NK-92 treated with Interleukin-12 subunit alpha and Interleukin-12 subunit beta, amount 100 ng/mL, for 24 hours (cell line): ENCODE measurements around the gene DDX24.
A peak's percentile ranks its signal among the peaks of the same experiment; 100 is the strongest.

Experiments
- DNase-seq: peaks from one replicate; lab custom pipeline; 2025; lab: John Stamatoyannopoulos, UW

DDX24 gene

DNA sequence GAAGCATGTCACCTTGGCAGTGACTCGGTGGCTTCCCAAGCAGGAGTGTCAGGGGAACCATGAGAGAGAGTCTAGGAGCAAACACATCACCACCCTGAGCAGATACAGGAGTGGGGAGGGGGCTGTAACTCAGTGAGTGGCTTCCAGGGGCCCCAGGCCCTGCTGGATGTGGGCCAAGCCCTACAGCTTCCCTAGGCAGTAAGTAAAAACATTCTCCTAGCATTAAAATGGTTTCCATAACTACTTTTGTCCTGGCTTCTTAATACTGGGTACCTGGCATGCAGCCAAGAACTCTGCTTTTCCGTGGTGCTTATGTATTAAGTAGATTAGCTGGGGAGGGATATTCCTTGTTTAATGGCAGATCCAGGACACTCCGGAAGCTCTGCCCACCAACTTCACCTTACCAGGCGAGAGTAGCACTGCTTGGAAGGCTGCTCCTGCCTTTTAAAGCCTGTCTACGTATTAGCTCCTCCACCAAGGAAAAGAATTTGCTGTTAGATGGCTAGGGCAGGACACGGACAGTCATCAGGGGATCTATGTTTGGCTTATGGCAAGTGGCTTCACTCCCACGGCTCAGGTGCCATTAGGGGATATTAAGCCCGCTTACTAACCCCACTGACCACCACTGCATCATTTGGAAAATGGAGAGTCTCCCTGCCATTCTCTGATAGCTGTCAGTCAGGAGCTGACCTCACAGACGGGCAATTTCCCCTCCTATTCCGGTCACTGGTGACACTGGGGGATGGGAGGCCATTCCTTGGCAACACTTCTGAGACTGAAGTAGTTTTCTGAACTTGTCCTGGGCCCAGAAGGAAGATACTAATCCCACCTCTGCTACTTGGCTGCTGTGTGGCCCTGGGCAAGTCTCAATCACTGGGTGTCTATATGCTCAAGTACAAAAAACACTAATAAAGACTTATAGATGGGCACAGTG is 32.0 kb downstream of the DDX24 start:
- DNase-seq = no peak

DNA sequence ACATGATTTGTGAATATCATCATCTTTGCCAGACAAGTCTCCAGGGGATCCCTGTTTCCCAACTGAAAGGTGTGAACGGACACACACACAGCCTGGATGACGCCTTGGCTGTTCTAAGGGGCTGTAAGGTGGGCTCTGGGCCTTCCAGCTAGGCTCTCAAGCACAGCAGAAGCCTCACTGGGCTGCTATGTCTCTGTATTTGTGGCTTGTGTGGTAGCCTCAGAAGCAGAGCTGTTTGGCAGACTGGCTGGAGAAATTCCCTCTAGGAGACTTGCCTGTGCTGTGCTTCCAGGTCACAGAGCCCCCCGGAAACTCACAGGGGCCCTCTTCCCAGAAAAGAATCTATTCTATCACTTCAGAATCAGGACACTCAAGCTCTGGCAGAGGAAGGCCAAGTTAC is 33.4 kb downstream of the DDX24 start:
- DNase-seq = no peak

DNA sequence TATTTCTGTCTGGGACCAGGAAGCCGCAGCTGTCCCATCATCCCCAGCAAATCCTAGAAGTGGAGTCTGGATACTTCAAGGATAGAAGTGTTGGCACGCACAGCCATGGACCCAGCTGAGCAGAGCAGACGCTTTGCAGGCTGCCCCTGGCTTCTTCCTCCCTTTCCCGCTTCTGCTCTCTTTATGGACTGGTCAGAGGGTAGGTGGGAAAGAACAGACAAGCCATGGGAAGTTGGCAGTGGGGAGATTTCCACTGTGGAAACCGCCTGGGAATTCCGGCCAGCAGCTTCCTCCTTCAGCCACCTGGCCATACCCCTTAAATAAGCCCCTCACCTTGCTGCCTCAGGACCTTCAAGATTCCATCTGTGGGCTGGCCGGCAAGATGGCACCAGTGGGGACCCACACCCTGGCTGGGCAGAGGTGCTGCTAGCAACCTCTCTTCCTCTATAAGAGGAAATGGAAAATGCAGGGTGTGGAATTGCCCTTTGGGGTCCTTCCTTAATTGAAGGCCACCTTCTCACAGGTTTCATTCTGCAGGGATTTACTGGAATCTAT is 34.2 kb downstream of the DDX24 start:
- no peak for DNase-seq

DNA sequence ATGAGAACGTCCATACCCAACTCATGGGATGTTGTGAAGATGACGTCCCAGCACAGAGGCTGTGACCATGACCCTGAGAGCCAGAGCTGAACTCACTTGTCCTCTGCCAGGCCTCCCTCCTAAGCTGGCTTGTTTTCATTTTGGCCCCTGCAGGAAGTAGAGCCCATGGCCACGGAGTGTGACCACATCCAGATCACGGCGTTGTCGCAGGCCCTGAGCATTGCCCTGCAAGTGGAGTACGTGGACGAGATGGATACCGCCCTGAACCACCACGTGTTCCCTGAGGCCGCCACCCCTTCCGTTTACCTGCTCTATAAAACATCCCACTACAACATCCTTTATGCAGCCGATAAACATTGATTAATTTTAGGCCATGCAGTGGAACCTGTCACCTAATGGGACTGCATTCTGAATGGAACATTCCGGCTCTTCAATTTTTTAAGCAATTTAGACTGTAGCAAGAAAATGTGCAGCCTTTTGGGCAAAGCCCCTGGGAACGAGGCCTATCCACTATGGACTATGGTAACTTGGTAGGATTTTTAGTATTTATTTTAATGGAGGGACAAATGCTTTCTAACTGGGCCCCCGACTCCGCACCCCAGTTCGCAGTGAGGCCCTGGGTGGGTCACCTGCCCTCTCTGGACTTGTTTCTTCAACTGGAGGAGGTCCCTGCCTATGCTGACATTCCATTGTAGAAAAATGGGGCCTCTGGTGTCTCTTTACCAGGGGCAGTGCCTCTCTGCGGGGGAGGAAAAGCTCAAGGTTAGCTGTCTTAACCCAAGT is 35.2 kb downstream of the DDX24 start:
- DNase-seq = no peak

DNA sequence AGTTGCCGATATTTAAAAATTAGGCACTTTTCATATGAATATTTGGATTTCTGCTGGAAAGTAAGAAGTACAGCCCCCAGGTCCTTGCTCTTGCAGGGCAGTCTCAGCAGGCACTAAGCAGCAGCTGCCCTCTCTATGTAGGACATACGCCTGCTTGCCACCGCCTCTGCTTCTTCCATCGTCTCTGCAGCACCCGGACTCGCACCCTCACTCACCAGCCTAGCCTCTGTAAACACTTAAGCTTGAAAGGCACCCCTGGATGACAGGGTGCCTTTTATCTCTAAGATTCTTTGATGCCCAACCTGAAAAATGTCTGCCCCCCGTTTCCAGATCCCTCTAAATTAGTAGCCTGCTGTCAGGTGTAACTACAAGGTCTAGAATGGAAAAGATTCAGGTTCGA is 35.9 kb downstream of the DDX24 start:
- no peak for DNase-seq

DNA sequence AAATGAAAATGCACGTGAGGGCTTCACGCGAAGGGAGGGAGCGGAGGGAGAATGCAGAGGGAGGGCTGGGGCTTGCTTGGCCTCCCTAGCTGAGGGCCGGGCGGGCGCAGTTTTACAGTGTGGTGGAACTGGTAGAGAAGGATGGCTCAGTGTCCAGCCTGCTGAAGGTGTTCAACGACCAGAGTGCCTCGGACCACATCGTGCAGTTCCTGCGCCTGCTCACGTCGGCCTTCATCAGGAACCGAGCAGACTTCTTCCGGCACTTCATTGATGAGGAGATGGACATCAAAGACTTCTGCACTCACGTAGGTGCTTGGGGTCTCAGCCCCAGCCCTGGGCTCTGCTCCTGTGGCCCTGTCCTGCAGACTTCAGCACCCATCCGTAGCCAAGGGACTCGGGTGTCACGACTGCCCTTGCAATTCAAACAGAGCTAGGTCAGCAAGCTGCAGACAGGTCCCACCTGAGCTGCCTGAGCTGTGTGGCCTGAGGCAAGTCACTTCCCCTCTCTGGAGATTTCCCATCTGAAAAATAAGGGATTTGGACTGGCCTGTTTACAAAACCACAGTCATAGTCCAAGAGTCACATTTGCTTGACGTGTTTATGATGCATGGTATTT is 36.4 kb downstream of the DDX24 start:
- no peak for DNase-seq

DNA sequence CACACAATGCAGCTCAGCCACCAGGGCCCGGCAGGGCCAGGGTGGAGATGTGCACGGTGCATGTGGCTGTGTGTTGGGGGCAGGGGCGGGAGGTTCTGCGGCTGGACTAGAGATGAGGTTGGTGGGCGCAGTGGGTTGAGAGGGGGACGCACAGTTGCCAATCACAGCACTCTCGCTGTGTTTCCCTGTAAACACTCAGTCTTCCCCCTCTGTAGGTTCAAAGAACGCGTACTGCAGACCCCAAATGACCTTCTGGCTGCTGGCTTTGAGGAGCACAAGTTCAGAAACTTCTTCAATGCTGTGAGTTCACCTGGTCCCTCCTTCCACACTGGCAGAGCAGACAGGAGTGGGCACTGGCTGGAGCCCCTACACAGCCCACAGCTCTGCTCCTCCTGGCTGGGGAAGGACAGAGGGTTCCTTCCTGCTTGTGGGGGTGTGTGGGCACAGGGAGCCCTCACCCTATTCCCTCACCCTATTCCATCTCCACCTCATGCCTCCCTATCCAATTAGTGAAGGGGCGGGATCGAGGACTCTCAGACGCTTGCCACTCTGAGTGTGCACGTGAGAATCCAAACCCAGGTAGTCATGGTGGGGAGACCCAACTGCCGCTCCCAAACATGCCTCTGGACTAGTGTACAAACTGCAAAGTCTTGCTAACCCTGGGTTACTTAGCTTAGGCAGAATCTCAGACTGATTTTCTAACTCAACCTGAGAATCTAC is 37.1 kb downstream of the DDX24 start:
- no peak for DNase-seq

DNA sequence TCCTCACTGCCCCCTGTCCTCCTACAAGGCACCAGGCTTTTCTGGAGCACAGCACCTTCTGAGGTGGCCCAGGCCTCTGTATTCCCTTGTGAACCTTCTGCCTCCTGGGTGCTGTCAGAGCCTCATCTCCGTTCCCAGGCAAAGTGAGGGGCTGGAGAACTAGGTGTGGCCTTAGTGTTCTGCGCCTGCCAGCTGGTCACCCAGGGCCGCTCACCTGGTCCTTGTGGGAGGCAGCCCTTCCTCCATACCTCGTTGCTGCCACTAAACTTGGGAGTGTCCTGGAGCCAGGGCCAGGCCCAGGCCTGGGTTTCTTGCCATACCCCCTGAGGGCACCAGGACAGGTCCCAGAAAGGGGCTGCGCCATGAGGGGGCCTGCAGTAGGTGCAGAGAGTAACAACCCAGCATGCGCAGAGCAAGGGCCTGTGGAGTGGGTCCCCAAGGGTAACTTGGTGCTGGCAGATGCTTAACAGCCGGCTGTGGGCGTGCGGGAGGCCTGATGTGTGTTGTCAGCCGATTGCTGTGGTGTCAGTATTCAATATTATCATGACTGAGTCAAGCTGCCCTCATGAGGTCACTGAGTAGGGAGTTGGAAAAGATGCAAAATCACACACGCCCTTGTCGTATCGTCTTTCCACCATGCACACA is 37.8 kb downstream of the DDX24 start:
- no peak for DNase-seq

DNA sequence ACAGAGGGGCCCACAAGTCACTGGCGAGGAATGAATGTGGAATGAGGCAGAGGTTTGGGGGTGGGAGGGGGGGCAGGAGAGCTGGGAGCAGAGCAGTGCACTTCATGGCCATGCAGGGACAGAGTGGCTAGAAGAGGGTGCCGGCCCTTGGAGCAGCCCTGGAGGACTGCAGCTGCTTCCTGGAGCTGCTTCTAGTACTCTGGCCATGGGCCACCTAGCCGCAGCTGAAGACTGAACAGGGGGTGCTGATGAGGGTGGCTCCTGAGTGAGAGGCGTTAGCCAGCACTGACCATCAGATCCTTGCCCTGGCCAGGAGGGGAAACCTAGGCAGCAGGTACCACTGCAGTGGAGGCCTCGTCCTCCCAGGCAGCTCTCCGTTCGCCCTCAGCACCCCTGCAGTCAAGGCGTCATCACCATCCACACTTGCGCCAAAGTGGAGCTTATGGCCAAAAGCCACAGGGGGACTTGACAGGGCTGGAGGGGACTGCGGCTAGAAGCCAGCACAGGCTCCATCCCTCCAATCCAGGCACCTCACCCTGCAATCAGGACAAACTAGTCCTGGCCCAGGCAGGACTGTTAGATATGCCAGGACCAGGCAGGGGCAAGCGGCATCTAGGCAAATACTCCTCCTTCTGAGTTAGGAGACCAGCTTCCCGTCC is 38.4 kb downstream of the DDX24 start:
- DNase-seq = no peak

DNA sequence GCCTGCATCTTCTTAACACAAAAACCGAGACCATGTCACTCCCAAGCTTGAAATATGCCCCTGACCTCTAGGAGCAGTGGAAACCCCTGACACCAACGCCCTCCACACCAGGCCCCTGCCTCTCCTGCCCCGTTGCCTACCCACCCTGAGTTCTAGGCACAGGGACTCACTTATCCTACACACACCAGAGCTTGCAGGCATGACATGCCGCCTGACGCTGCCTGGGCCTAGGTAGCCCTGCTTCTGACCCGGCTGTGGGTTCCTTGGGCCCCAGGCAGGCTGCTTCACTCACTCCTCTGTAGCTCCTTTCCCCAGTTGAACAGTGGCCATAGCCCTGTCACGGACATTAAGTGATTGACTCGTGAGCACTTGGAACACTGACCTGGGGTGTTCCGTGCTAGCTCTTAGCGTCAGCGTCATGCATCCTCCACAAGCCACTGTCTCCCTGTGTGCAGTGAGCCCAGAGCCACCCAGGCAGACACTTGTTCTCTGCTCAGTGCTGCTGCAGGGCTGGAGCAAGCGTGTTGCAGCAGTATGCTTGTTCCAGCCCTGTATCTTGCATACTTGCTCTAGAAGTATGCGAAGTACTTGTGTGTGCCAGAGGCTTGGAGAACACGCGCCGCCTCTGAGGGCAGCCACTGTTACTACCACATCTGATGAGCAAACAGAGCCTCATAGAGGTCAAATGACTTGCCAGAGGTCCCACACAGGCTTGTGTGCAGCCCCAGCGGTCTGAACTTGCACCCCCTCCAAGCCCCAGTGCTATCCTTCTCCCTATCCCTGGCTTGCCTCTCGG is 39.3 kb downstream of the DDX24 start:
- DNase-seq = no peak

DNA sequence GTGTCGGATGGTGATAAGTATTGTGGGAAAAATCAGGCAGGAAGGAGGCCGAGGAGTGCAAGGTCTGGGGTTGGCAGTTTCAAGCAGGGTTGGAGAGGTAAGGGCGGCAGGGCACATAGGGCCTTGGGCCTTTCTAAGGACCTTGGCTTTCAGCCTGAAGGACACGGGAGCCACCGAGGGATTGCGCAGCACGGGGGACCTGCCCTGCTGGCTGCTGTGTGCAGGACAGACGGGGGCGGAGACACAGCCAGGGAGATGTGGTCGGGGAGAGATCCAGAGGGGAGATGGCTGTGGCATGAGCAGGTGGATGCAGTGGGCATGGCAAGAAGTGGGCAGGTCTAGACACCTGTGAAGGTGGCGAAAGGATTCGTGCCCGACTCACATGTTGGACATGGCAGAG is 40.2 kb downstream of the DDX24 start:
- no peak for DNase-seq

DNA sequence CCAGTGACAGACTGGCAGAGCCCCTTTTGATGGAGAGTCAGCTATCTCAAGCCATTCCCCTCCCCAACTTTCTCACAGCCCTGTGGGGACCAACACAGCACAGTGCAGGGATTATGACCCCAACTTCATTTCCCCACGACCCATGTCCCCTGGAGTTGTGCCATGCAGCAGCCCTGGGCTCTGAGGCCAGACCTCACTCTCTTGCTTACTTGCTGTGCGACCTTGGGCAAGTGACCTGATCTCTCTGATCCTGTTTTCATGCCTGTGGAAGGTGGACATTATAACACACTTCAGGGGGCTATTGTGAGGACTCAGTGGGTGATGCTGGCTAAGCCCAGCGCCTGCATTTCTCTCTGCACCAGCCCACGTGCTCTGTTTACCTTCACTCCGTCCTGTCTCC is 40.8 kb downstream of the DDX24 start:
- no peak for DNase-seq

DNA sequence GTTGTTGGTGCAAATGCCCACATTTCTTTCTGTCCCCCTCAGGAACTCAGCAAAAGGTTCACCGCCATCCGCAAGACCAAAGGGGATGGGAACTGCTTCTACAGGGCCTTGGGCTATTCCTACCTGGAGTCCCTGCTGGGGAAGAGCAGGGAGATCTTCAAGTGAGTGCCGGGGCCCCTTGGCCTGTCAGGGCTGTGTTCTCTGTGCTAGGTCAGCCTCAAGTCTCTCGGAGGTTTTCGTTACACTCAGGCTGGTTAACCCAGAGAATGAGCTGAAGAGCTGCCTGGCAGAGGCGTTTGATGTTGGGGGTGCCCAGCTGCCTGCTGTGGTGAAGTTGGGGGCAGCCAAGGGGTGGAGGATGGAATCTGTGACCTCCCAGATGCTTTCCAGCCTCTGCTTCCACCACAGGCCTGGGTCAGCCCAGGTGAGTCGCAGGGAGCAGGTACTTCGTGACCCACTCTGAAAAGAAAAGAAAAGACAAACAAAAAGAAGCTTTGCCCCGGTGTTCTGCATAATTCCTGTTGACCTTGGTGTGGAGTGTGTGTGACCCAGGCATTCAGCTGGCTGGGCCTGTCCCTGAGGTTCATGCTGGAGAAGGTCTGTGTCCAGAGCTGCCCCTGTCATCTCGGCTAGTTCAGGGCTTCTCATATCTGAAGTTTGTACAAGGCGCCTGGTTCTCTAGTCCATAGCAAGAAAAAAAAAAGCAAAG is 41.9 kb downstream of the DDX24 start:
- DNase-seq = no peak

DNA sequence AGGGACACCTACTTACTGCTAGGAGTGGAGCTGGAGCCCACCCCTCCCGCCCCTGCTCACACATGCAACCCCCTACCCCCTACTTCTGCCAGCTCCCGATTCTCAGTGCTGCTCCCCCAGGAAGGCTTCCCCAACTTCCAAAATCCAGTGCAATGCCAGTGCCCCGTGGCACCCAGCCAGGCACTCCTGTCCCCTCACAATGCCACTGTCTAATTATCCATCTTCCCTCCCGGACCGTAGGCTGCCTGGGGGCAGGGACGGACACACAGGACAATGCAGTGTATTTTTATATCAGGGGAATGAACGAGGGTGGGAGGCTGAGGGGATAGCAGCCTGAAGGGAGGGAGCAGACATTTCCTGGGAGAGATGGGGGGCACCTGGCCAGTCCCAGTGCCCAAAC is 42.5 kb downstream of the DDX24 start:
- DNase-seq = no peak

DNA sequence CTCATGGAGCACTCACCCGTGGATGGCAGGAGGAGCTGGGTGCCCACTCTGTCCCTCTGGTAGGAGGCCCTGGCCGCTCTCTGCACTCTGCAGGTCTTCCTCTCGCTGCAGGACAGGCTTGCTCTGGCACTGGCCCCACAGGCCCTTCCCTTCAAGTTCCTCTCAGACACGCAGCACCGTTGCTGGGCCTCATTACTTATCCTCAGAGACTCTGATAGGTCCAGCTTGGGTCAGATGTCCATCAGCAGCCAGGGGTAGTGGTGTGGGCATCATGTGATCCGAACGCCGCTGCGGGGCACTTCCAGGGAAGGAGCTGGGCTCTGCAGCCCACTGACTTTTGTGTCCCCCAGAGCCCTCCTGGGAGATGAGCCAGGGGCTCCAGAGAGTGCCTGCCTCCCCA is 43.0 kb downstream of the DDX24 start:
- no peak for DNase-seq

DNA sequence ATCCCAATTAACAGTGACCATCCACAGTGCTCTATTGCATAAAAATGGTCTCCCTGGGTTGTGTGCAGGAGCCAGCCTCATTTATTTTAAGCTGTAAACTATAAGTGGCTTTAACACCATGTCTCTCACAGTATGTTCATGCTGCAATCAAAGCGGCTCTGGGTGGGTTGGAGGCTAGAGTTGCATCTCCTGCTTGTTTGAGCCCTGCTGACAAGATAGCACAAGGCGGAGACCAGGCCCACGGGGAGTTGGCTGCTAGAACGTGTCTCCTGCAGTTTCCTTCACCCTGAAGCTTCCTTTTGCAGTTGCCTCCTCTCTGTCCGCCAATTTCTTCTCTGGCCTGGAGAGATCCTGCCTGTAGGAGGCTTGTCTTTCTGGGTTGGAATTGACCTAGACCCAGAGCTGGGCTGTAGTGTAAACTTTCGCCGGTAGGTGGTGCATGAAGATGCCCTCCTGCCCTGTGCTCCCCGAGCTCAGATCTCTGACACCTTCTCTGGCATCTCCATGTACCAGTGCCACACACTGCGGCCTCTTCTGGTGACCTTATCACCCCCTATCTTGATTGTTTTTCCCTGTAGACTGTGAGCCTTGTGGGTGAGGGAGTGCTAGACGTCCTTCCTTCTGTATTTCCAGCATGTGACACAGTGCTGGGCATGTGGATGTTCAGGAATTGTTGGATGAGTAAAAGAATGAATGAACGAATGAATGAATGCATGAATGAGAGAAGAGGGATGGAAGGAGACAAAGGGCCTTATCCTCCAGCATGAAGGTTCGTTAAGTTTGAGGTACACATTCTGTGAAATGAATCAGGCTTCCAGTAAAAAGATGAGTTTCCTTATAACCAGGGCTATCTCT is 44.5 kb downstream of the DDX24 start:
- DNase-seq = peak; percentile 56

DNA sequence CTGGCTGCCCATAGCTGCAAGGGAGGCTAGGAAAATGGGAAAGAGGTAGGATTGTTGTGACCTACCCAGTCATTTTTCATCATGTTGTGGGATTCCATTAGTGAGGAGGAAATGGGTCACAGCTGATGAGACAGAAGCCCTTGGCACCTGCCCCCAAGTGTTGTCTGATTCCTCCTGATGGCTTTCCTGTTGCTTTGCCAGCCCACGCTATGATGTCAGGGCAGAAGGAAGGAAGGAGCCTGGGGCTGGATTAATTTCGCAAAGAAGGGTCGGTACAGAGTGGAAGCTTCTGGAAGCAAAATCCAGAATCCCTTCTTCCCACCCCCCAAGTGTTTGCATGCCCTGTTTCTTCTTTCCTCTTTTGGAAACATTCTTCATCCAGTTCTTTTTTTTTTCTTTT is 46.1 kb downstream of the DDX24 start:
- DNase-seq = no peak

DNA sequence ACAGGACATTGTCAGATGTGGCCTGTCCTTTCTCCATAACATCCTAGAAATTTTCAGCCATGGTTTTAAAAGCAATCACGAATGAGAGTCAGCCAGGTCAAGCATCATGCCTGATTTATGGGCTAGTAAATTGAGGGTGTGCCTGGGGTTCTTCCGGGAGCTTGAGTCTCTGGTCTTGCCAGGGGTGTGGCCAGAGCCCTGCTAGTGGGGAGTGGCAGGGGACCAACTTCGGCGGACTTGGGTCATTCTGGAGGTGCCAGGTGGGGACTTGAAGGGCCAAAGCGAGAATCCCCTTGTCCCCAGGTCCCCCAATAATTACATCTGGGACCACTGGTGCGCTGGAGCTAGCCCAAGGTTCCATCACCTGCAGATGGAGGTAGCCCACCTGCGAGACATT is 49.1 kb downstream of the DDX24 start:
- DNase-seq = no peak
